ENCODE measurements around the gene TBC1D16.

TBC1D16 gene

DNA sequence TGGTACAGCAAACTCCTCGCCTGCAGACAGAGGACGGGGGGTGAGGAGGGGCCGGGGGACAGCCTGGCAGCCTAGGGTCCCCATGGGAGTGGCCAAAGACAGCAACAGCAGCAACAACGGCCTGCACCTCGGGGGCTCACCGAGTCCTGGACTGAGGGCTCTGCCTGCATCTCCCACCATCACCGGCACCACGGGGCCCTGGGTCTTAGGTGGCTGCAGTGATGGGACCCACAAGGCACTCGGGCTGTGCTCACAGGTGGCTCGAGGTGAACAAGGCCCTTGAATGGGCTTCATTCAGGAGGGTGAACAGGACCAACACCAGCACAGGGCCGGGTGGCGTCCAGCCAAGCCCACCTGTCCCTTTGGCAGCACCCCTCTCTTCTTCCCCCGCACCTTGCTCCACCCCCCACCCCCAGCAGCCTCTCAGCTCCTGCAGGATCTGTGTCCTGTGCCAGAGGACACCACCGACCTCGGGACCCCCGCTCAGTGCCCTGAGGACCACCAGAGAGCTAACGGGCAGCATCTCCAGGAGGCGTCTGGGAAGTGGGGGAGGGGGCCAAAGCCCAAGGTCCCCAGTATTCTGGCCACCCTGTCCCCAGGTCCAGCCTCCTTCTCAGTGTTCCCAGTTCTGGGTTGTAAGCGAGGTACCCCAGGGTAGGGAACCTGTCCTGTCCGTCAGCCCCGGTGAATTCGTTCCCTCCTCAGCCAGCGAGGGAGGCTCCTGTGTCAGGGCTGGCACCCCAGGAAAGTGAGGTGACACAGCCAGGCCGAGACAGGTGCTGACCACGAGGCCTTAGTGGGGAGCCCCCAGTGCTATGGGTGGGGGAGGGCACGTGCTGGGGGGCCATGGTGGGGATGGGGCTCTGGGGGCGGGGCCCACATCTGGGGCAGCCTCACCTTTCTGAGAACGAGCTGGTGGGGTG lies 94.3 kb downstream of the TBC1D16 start:
- DNase-seq: no peak

DNA sequence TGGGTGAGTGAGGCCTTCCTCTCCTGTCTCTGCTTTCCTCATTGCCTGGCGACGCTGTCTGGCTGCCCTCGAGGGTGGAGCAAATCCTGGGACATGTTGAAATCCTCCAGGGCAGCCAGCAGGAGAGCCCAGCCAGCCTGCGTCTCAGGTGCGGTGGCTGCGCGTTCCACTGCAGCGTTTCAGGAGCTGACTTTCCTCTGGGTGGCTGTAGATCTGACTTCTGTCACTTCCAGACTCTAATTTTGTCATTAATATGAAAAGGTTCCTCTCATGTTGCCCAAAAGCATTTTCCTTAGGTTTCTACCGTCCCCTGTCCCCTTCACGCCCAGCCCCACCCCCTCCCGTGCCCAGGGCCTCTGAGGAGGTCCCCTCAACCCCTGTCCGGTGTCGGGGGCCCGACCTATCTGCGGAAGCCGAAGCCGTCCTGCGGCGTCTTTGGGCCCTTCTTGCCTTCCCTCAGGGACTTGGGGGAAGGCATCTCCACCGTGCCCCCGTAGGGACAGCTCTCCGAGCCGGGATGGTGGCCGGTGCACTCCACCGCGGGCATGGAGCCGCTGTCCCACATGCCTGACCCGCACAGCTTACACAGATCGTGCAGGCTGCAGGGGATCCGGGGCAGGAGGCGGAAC lies 95.1 kb downstream of the TBC1D16 start:
- no peak for DNase-seq

DNA sequence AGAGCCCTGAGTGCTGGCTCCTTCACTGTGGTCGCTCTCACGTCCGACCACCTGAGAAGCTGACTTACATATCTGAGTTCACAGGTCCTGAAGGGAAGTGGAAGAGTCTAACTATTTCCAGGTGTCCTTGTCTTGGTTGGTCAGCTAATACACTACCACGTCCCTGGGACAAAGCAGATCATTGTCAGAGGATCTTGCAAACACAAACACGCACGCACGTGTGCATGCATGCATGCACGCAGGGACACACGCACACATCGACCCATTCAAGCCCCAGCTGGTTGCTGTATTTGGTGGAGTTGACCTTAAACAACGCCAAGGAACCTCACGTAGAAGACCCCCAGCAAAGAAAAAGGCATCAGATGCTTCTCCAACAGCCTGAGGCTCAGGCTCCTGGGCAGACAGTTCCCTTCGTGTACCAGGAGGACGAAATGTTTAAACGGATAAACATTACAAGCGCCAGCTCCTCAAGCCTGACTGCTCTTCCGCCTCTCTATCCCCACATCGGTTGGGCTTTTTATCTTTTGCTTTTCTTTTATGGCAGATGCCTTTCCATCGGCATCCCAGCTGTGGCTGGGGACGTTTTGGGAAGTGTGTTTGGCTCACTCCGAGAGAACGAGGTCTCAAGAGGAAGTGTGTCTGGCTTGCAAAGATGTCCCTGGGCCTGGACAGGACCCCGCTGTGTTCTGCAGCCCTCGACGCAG lies 95.8 kb downstream of the TBC1D16 start:
- no peak for DNase-seq

DNA sequence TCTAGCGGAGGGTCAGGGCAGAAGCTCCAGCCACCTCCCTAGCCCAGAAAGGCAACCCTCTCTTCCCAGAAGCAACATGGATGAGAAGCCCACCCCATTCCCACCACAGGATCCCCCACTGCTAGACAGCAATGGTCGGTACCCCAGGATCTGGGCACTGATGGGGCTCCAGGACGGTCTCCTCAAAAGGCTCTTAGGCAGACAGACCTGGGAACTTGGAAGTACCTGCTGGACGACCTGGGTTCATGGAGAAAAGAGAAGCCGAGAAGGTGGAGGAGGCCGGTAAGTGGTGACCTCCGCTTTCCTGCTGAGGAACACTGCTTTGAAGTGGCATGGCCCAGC lies 96.6 kb downstream of the TBC1D16 start:
- no peak for DNase-seq

DNA sequence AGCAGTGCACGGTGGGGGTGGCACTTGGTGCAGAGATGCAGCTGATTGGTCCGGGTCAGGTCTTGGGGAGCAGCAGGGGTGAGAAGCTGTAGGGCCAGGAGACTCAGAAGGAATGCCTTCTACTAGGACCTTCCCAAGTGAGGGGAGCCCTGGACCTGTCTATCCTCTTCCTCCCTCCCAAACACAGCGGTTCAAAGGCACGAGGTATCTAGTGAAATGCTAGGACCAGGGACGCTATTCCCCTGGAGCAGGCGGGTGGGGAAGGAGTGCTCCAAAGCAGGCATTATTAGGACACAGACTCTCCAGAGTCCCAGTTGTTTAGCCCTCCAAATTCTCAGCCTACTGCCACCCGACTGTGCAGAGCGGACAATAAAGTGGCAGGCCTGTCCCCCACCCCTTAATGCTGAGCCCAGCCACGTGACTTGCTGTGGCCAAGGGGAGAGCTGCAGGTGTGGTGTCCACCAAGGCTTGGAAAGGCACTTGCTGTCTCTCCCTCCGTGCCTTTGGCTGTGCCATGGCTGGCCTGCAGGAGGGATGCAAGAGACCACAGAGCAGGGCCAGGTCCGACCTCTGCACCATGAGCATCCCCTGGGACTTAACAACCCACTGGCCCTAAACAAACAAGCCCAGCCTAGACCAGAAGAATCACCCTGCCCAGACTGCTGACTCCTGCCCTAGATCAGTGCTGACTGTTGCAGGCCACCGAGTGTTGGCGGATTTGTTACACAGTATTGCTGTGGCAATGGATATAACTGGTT lies 97.2 kb downstream of the TBC1D16 start:
- DNase-seq: no peak

DNA sequence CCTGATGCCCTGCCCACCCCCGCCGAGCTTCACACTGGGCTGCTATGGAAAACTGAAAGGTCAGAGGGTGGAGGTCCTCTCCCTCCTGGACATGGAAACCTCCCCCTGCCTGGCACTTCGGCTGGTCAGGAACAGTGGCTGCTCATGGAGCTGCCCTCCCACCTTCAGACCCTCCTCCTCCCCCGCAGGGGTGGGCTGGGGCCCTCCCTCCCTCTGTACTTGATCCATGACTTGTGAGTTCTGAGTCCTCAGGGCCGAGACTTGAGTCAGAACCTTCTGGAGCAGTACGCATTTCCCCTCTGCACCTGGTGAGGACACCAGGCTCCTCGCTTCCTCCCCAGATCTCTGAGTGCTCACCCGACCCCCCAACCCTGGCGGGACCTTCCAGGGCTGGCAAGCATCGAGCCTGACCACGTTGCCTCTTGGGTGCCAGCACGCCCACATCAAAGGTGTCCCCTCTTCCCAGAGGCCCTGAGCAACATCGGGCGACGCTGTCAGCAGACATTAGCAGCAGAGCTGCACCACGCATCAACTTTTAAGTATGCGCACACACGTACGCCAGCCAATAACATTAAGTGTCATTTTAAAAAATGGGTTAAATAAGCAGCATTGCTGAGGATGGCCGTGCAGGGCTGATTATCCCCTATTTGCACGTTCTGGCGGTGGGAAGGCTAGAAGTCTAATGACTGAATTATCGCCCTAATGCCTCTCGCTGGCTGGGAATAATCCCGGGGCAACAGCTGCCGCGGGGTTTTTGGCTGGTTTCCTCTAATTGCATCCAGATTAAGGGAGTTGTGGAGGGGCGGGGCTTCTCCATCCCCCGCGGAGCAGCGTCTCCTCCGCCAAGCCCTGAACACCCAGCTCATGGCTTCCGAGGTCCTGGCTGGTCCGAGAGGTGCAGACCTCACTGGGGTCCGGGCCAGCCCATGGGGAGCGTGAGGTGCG lies 98.0 kb downstream of the TBC1D16 start:
- DNase-seq: no peak

DNA sequence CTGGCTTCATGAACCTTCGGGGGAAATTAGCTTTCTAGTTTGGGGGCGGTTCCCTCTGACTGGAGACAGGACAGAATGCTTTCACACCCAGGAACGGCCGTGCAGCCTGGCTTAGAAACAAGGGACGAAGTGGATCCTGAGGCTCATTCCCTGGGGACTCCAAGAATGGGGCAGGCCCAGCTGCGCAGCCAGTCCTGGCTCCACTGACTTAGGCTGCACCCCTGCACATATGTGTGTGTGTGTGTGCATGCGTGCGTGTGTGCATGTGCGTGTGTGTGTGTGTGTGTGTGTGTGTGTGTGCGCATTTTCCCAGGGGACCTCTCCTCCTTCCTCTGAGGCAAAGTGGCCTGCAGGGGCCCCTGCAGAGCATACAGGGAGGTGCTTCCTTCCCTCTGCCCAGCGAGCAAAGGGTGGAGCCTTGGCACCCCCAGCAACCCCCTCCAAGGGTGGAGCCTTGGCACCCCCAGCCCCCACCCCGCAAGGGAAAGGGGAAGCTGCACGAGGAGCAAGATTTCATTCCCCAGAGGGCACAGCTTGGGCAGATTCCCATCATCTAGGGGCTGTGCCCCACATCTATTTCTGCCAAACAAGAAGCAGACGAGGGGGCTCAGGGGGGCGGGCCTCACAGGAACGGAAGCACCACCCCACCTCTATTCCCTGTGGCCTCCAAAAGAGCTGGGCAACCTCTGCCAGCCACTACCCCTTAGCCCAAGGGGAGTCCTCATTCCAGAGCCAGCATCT lies 98.9 kb downstream of the TBC1D16 start:
- no peak for DNase-seq

DNA sequence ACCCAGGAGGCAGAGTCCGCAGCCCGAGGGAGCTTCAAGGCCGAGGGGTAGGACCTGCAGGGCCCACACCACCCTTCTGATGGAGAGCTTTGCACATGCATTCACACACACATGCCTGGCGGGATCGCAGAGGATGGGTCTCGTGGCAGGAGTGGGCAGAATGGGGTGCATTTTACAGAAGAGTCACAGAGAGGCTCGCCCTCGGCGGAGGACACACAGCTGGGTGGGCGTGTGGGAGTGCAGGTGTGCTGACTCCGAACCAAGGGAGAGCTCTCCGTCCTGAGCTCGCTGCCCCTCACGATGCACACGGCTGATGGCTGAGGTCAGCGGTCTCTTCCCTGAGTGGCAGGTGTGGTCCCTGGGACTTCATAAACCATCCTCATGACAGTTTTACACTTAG lies 99.6 kb downstream of the TBC1D16 start:
- DNase-seq: no peak

DNA sequence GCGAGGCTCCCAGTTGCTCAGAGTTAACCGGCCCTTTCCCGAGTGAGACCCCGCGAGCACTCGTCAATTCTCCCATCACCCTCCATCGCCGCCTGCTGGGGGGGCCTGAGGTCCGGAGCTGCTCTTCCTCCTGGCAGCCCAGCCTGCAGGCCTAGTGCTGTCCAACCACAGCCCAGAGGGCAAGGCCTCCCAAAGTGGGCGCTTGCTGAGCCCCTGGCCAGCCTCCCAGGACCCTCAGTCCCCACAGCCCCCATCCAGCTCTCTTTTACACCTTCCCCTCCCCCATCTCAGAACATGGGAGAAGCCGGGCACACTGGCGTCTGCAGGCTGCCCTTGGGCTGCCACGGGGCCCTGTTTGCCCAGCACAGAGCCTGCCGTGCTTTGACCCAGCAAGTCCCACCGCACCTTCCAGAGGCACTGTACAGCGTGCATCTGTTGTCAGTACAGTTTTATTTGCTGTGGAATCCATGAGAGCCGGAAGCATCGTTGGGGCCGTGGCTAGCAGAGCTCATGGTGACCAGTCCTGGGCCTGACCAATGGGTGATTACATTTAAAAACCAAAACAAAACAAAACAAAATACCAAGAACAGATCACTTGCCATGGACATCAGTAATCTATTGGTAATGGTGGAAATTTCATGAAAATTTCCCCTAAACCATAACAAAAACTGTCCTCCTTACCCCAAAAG lies 100.3 kb downstream of the TBC1D16 start:
- DNase-seq: no peak

DNA sequence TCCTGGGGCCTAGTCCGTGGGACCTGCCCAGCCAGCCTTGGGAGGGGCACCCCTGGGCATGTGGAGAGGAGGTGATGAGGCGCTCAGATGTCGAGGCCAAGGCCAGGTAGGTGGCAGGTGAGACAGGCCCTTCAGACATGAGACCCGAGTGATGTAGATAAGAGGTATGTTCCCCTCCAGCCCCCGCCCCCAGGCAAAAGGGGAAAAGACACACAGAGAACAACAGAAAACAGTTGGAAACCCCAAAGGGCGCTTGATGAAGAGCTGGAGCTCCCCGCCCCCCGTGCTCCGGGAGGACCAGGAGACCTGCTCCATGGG lies 101.1 kb downstream of the TBC1D16 start:
- no peak for DNase-seq

DNA sequence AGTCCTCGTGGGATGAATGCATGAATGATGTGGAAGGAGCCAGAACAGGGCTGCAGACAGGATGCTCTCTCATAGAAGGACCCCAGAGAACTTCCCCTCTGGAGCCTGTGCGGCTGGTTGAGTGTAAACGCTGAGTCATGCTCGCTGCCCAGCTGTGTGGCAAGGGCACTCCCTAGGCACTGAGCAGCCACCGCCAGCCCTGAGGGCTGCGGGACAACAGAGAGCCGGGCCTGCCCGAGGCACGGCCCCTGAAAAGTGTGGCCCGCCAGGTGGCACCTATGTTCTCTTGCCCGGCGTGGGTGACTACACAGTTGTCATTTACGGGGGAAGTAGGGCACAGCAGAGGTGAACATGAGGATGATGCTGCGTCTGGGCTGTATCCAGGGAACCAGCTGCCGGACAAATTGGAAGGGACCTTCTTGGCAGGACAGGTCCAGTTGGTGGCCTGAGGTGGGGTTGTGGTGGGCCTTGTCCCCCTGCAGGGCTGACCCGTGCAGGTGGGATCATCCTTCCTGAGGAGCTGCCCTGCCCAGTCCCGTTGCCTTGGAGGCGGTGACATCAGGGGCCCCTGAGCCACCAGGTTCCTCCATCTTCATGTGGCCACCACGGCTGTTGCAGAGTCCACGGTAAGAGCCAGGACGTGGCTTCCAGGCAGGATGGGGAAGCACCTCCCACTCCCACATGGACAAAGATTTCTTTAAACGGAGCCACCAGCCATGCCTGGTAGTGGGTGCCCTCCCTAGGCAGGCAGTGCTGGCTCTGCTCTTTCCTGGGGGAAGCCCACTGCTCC lies 101.6 kb downstream of the TBC1D16 start:
- peak in 34 of 51 donors; percentile 14 to 75 (median 47) for DNase-seq

DNA sequence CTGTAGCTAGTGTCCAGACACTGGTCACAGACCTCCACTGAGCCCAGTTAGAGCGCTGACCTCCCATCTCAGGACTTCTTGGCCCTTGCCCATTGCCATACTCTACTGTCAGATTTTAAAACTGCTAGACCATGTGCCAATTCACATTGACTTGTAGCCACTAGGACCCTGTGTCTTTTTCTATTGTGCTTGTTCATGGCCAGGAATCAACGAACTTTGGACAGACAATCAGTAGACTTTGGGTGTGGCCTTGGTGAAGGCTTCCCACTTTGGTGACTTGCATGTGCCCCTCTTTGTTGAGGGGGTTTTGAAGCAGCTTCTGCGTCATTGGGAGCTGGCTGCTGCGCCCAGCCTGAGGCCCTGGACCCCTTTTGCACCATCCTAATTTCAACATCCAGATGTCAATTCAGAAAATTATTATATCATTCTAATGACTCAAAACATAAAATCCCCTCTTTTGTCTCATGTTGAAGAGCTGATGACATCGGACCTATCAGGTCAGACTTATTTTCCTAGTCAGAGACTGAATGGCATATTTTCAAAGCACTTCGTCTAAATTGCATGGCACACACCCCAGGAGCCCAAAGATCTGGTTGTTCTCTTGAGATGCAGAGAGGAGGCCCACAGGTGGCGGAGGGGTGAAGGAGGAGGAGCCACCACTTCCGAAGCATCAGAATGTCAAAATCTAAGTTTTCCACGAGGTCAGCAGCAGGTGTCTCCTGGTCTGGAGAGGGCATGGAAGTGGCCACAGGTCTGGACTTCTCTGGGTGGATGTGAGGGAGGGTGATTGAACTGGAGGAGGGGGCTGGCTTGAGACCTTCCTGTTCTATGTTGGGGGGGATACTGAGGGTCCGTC lies 103.0 kb downstream of the TBC1D16 start:
- no peak for DNase-seq

DNA sequence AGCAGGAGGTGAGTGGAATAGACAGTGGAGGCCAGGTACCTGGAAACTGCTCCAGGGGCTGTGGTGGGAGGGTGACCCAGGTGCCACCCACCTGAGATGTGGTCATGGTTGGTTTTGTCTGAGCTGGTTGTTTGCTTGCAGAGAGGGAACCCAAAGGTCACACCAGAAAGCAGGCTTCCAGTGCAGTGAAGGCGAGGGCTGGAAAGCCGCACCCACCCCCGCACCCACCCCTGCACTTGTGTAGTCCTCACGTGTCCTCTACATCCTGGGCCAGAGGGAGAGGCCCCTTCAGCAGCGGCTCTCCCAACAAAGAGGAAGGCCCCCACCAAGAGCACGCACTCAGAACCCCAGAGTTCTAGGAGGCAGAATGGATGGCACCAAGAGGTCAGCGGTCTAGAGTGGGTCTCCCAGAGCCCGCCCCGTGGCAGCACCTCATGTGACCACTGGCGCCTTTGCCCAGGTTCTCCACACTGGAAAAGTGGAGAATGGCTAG lies 103.8 kb downstream of the TBC1D16 start:
- no peak for DNase-seq

DNA sequence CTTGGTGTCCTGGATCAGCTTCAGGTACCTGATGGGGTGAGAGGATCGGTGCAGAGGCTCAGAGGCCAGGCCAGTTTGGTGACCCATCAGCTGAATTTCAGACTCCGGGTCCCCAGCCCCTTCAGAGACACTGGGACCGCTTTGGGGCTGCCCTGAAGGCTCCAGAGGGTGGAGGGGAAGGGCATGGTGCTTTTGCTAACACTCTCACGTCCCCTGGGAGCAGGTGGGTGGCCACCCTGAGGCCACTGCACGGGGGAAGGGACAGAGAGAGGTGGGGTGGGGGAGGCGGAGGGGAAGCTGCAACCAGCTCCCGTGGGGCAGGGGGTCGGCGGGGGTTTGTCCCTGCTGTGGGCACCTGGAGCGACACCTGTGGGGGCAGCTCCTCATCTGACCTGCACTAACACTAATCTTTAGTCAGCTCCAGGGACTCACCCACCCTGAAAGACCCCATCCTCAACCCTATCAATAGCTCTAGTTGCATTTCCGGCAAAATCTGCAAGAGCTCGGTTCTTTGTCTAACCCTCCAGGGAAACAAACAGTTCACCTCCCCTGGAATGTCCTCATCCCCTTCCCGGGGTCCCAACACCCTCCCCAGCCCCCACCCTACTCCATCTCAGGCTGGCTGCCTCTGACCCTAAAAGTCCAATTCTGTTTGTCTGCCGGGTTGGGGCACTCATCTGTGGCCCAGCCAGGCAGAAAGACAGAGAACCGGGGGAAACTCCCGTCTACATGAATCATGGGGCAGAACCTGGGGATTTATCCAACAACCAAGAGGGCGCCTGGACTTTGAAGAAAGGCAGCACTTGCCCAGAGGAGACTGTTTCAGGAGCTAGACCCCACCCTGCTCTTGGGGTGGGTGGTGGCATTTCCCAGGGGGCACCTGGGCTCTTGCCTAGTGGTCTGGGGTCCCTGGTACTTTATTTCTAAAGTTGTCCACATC lies 104.5 kb downstream of the TBC1D16 start:
- DNase-seq: no peak

DNA sequence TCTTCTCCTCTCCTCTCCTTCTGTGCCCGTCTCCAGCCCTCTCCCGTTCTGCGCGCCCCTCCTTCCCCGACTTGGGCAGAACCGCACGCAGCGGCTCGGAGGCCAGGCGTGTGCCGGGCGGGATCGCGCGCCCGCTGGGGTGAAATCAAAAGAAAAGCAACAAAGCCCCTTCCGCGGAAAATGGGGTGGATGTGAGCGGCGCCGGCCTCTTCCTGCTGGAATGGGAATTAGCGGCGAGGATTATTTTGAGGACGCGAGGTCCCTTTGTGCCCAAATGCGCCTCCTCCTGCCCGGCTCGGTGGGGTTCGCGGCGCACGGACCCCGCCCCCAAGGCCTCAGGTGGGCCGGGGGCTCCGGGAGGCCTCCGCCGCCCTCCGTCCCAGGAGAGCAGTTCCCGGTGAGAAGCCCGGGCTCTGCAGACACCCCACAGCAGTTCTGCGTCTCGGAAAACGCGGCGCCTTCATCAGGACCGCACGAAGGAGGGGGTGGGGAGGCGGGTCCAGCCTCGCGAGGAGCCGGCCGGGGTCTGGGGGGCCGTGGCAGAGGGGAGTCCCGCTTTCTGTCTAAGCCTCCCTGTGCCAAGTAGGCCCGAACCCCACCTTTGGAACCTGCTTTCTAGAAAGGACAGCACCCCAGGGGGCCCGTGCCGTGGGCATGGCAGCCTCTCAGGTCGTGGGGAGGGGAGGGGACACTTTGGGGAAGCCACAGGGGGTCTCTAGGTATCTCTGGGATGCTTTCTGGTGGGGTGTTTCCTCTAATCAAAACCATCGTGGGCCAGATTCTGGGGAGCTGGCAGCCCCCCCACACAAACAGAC lies 105.4 kb downstream of the TBC1D16 start:
- DNase-seq: peak in 1 of 51 donors; percentile 22

Measured in hypothalamus (tissue), 51 donors.